HepG2 (cell line): Measurements from ENCODE around the gene SEMA3F. TPM values are rescaled to one million over a fixed set of nuclear protein-coding genes. Genes with fewer than 3 reads are reported as not detected.
A peak's percentile ranks its signal among the peaks of the same experiment; 100 is the strongest.

Experiments used
- ATF7-NPFF ChIP-seq: sonication (generic); formaldehyde crosslinking; IDR thresholded peaks from 2 replicates; pipeline ENCODE4 v1.8.1; 2023; ENCODE audit warnings: mild to moderate bottlenecking, low read depth, missing genetic modification reagents, moderate library complexity
- HNF4G ChIP-seq, 2 experiments: sonication (generic) in 1 of 2; formaldehyde crosslinking in 1 of 2; IDR thresholded peaks; 2 replicates each; pipeline versions ENCODE4 v1.4.0 to v1.6.1; 2011 to 2020; ENCODE audit warnings: borderline replicate concordance in 2 of 2, low read depth in 2 of 2, mild to moderate bottlenecking in 2 of 2, low read length in 1 of 2, missing genetic modification reagents in 1 of 2, moderate library complexity in 1 of 2
- MAX ChIP-seq: IDR thresholded peaks from 2 replicates; pipeline ENCODE4 v1.6.1; 2012; ENCODE audit warnings: inconsistent platforms
- MYPOP ChIP-seq: sonication (generic); formaldehyde crosslinking; IDR thresholded peaks from 2 replicates; pipeline ENCODE4 v1.8.1; 2023; ENCODE audit warnings: mild to moderate bottlenecking, moderate library complexity, missing genetic modification reagents
- SMYD3 ChIP-seq: sonication (generic); formaldehyde crosslinking; IDR thresholded peaks from 2 replicates; pipeline ENCODE4 v1.8.1; 2023; ENCODE audit warnings: mild to moderate bottlenecking, missing genetic modification reagents
- SNAPC4 ChIP-seq: sonication (generic); formaldehyde crosslinking; IDR thresholded peaks from 2 replicates; pipeline ENCODE4 v1.4.0; 2020; ENCODE audit warnings: mild to moderate bottlenecking, missing genetic modification reagents
- SP4 ChIP-seq: sonication (generic); formaldehyde crosslinking; IDR thresholded peaks from 2 replicates; pipeline ENCODE4 v1.8.1; 2023; ENCODE audit warnings: mild to moderate bottlenecking, missing genetic modification reagents
- SRSF1 ChIP-seq: fragments of 200-400 bp; formaldehyde crosslinking; optimal IDR thresholded peaks from 2 replicates; pipeline ENCODE3; 2017; ENCODE audit warnings: mild to moderate bottlenecking, low read depth, low read length, moderate library complexity
- THAP11 ChIP-seq: IDR thresholded peaks from 2 replicates; pipeline ENCODE4 v1.6.1; 2016; ENCODE audit warnings: missing biosample characterization, missing genetic modification reagents
- ZNF549 ChIP-seq: sonication (generic); formaldehyde crosslinking; IDR thresholded peaks from 2 replicates; pipeline ENCODE4 v1.5.0; 2020; ENCODE audit warnings: missing genetic modification reagents
- ZNF570 ChIP-seq: sonication (generic); formaldehyde crosslinking; IDR thresholded peaks from 2 replicates; pipeline ENCODE4 v1.4.0; 2020; ENCODE audit warnings: mild to moderate bottlenecking, missing genetic modification reagents, borderline replicate concordance
- ZNF629 ChIP-seq: sonication (generic); formaldehyde crosslinking; conservative IDR thresholded peaks from 2 replicates; pipeline ENCODE4 v1.5.0; 2020; ENCODE audit warnings: missing genetic modification reagents
- ZNF703 ChIP-seq: sonication (generic); formaldehyde crosslinking; IDR thresholded peaks from 2 replicates; pipeline ENCODE4 v1.5.1; 2020; ENCODE audit warnings: missing genetic modification reagents, mild to moderate bottlenecking, moderate library complexity, borderline replicate concordance
- ZNF781 ChIP-seq: sonication (generic); formaldehyde crosslinking; IDR thresholded peaks from 2 replicates; pipeline ENCODE4 v1.5.1; 2020; ENCODE audit warnings: borderline replicate concordance, mild to moderate bottlenecking, missing genetic modification reagents; ENCODE audit errors: not compliant biosample characterization
- ZSCAN20 ChIP-seq: sonication (generic); formaldehyde crosslinking; IDR thresholded peaks from 2 replicates; pipeline ENCODE4 v1.4.0; 2020; ENCODE audit warnings: missing genetic modification reagents, mild to moderate bottlenecking, borderline replicate concordance
- ZSCAN21 ChIP-seq: sonication (generic); formaldehyde crosslinking; IDR thresholded peaks from 2 replicates; pipeline ENCODE4 v1.8.0; 2022; ENCODE audit warnings: mild to moderate bottlenecking, missing genetic modification reagents, moderate library complexity, borderline replicate concordance
- polyA plus RNA-seq, 8 experiments: library from polyadenylated mRNA; depleted of rRNA in 3 of 8; stranded (reverse) in 7 of 8; unstranded in 1 of 8; fragments of >200 nt; fragmentation: Illumina TruSeq in 4 of 8; extraction: Trizol in 4 of 8; gene quantifications; 2 replicates each; pipeline versions ENCODE4 v1.2.1 to v1.2.3, GENCODE V29; 2011 to 2016; ENCODE audit warnings: low read depth in 4 of 8, missing spikeins in 1 of 8, mixed read lengths in 1 of 8; ENCODE audit not compliant: insufficient read depth in 1 of 8
- total RNA-seq, 5 experiments: library from RNA; depleted of rRNA; stranded (reverse); fragments of >200 nt; fragmentation: Illumina TruSeq; extraction: Trizol; gene quantifications; 2 replicates each; pipeline ENCODE4 v1.2.3, GENCODE V29; 2016; ENCODE audit warnings: low read depth in 1 of 5
- TF ChIP-seq, protein P1 (sequence below): sonication (generic); formaldehyde crosslinking; IDR thresholded peaks from 2 replicates; pipeline ENCODE4 v1.4.0; 2020; ENCODE audit warnings: missing genetic modification reagents
- TF ChIP-seq, protein P2 (sequence below): sonication (generic); formaldehyde crosslinking; IDR thresholded peaks from 2 replicates; pipeline ENCODE4 v1.4.0; 2020; ENCODE audit warnings: missing genetic modification reagents

Gene SEMA3F
- total and polyA plus RNA-seq, 2 of the 13 experiments (the other 11 are each of a cell fraction or from before 2014, with no cell fraction given), result 7.6 to 17.2 TPM

DNA sequence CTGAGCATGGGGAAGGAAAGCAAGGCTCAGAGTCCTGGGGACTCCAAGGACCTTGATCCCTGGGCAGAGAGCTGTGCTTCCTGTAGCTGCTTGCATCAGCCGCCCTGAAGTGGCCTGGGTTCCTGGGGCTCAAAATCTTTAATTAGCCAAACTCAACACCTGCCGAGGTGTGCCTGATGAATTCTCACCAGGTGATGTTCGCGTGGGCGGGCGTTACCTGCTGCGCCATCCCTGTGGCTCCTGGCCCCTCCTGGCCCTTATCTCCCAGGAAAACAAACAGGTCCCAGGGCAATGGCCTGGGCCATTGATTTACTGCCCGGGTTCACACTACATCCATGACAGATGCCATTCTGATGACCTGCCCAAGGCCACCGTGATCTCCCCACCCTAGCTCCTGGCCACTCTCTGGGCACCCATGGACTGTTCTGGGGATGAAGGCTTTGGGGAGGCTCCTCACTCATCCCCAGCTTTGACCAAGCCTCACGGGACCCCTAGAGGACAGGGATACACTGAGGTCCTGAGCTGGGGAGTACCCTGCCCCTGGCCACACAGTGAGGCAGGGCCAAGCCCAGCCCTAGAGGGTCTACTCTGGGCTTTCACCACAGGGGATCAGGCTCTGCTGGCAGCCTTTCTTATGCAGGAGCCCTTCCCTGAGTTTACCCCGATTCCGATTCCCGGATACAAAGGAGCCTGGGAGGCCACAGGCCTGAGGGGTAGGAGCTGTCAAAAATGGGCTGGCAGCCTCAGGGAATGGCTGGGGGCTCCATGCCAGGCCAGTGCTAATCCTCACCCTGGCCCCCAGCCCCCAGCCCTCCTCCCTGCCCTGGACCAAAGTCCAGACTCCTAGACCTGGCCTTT lies 55.6 kb downstream of the SEMA3F start (continued):
- TF ChIP-seq THAP11, result peak; percentile 62; the same call in 1 of the 2 replicates
- TF ChIP-seq SRSF1, result peak; percentile 83
- TF ChIP-seq, protein P1, sequence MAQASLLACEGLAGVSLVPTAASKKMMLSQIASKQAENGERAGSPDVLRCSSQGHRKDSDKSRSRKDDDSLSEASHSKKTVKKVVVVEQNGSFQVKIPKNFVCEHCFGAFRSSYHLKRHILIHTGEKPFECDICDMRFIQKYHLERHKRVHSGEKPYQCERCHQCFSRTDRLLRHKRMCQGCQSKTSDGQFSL, result no peak
- TF ChIP-seq ZNF781, result no peak
- no peak for TF ChIP-seq ZNF549
- peak; percentile 81 for TF ChIP-seq HNF4G (IDR thresholded peaks at IDR 0.05; ENCODE audit: borderline replicate concordance, low read depth, low read length)
- peak; percentile 66 for TF ChIP-seq HNF4G (CRISPR knock-in tag; IDR thresholded peaks at IDR 0.05; ENCODE audit: borderline replicate concordance, low read depth)
- no peak for TF ChIP-seq SMYD3 (CRISPR knock-in tag)
- no peak for TF ChIP-seq SNAPC4 (CRISPR knock-in tag)
- no peak for TF ChIP-seq MYPOP
- TF ChIP-seq ZSCAN20 (CRISPR knock-in tag), result no peak
- no peak for TF ChIP-seq MAX
- TF ChIP-seq ZNF629 (CRISPR knock-in tag), result 0 out of 2 replicates have a peak, but pooled peaks have one; percentile 5
- no peak for TF ChIP-seq ATF7-NPFF (CRISPR knock-in tag)
- TF ChIP-seq ZNF703 (CRISPR knock-in tag), result no peak
- no peak for TF ChIP-seq SP4 (CRISPR knock-in tag)
- TF ChIP-seq ZSCAN21 (CRISPR knock-in tag), result 0 out of 2 replicates have a peak, but pooled peaks have one; percentile 15
- no peak for TF ChIP-seq ZNF570
- TF ChIP-seq, protein P2, sequence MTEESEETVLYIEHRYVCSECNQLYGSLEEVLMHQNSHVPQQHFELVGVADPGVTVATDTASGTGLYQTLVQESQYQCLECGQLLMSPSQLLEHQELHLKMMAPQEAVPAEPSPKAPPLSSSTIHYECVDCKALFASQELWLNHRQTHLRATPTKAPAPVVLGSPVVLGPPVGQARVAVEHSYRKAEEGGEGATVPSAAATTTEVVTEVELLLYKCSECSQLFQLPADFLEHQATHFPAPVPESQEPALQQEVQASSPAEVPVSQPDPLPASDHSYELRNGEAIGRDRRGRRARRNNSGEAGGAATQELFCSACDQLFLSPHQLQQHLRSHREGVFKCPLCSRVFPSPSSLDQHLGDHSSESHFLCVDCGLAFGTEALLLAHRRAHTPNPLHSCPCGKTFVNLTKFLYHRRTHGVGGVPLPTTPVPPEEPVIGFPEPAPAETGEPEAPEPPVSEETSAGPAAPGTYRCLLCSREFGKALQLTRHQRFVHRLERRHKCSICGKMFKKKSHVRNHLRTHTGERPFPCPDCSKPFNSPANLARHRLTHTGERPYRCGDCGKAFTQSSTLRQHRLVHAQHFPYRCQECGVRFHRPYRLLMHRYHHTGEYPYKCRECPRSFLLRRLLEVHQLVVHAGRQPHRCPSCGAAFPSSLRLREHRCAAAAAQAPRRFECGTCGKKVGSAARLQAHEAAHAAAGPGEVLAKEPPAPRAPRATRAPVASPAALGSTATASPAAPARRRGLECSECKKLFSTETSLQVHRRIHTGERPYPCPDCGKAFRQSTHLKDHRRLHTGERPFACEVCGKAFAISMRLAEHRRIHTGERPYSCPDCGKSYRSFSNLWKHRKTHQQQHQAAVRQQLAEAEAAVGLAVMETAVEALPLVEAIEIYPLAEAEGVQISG (CRISPR knock-in tag), result peak; percentile 60
